ENCODE measurements around the gene EMID1.

Gene EMID1

DNA sequence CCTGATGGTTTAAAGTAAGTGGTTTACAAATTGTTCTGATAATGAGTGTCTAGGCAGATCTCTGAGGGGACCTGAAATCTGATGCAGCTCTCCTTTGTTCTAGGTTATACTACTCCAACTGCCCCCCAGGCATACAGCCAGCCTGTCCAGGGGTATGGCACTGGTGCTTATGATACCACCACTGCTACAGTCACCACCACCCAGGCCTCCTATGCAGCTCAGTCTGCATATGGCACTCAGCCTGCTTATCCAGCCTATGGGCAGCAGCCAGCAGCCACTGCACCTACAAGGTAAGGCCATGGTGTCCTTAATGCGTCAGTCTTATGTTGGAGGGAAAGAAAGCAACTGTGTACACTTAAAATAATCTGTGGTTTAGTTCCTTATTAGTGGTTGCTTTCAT lies 72.2 kb downstream of the EMID1 start:
- Histone ChIP-seq H3K4me3 (IDR thresholded peaks at IDR 0.05; ENCODE audit: insufficient read depth, low read depth, low read length) (no peak overlapping the region), H3K9ac (no peak overlapping the region), H3K4me2 (no peak overlapping the region), H4K20me1 (ENCODE audit: insufficient read depth) (peaks cover 57% of the 10 kb centered on the region), H3K4me1 (ENCODE audit: low read depth, poor library complexity, severe bottlenecking) (peaks cover 48% of the 10 kb centered on the region), H3K27me3 (ENCODE audit: insufficient read depth, low read depth) (no peaks in the 10 kb centered on the region), H3K36me3 (ENCODE audit: insufficient read depth) (peaks cover 36% of the 10 kb centered on the region; the same call in 1 of the 2 replicates), H2AFZ (ENCODE audit: low read depth) (no peak overlapping the region), H3K27ac (peak overlapping the region; percentile 5; the same call in 1 of the 2 replicates), H3K79me2 (ENCODE audit: insufficient read depth, low read depth) (peaks cover 99% of the 10 kb centered on the region)
- TF ChIP-seq, protein P1, sequence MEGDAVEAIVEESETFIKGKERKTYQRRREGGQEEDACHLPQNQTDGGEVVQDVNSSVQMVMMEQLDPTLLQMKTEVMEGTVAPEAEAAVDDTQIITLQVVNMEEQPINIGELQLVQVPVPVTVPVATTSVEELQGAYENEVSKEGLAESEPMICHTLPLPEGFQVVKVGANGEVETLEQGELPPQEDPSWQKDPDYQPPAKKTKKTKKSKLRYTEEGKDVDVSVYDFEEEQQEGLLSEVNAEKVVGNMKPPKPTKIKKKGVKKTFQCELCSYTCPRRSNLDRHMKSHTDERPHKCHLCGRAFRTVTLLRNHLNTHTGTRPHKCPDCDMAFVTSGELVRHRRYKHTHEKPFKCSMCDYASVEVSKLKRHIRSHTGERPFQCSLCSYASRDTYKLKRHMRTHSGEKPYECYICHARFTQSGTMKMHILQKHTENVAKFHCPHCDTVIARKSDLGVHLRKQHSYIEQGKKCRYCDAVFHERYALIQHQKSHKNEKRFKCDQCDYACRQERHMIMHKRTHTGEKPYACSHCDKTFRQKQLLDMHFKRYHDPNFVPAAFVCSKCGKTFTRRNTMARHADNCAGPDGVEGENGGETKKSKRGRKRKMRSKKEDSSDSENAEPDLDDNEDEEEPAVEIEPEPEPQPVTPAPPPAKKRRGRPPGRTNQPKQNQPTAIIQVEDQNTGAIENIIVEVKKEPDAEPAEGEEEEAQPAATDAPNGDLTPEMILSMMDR (conservative IDR thresholded peaks at IDR 0.05; ENCODE audit: low read depth, low read length) = no peak

DNA sequence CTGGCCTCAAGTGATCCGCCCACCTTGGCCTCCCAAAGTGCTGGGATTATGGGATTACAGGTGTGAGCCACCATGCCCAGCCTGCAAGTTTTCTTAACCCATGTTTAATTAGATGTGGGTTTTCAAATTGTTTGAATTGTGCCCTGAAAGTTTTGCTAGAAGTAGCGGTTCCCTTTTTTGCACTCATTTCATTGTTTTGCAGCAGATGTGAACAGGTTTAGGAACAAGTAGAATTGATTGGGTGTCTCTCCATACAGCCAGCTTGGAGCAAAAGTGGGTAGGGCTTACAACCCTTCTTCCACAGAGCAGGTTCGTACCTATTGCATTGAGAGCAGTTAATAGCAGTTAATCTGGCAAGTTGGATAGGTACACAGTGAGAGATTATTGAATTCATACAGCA lies 78.5 kb downstream of the EMID1 start:
- no peak overlapping the region for H3K9ac ChIP-seq
- H3K27me3 ChIP-seq (ENCODE audit: insufficient read depth, low read depth) = no peaks in the 10 kb centered on the region
- peaks cover 24% of the 10 kb centered on the region for H4K20me1 ChIP-seq (ENCODE audit: insufficient read depth)
- H3K4me1 ChIP-seq (ENCODE audit: low read depth, poor library complexity, severe bottlenecking) = peaks cover 12% of the 10 kb centered on the region
- no peak overlapping the region for H3K4me2 ChIP-seq
- peaks cover 97% of the 10 kb centered on the region for H3K79me2 ChIP-seq (ENCODE audit: insufficient read depth, low read depth)
- TF ChIP-seq, protein P1 (conservative IDR thresholded peaks at IDR 0.05; ENCODE audit: low read depth, low read length) = no peak
- no peak overlapping the region for H3K4me3 ChIP-seq (IDR thresholded peaks at IDR 0.05; ENCODE audit: insufficient read depth, low read depth, low read length)
- no peak overlapping the region for H2AFZ ChIP-seq (ENCODE audit: low read depth)
- no peak overlapping the region for H3K27ac ChIP-seq
- peaks cover 20% of the 10 kb centered on the region; the same call in 1 of the 2 replicates for H3K36me3 ChIP-seq (ENCODE audit: insufficient read depth)

DNA sequence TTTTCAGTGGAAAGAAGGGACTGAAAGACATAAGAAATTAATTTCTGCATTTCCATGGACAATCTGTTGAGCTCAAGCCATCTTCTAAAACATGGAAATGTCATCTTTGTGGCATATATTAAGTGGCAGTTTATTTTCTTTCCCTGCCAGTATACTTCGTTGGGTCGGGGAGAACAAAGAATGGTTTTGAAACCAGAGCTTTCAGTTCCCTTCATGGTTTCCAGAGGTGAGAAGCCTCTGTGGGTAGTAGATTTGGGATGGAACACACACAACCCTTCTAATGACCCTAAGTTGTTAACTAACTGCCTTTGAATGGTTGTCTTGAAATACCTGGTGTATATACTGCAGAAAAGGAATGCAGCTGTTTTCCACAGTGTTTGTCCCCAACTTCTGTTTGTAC lies 83.1 kb downstream of the EMID1 start:
- H3K4me3 ChIP-seq (IDR thresholded peaks at IDR 0.05; ENCODE audit: insufficient read depth, low read depth, low read length) = no peak overlapping the region
- no peak overlapping the region for H3K4me2 ChIP-seq
- no peak overlapping the region for H3K27ac ChIP-seq
- no peak overlapping the region for H3K9ac ChIP-seq
- H3K36me3 ChIP-seq (ENCODE audit: insufficient read depth) = peaks cover 17% of the 10 kb centered on the region; the same call in 1 of the 2 replicates
- H3K79me2 ChIP-seq (ENCODE audit: insufficient read depth, low read depth) = peaks cover 74% of the 10 kb centered on the region; the same call in 1 of the 2 replicates
- no peaks in the 10 kb centered on the region for H3K27me3 ChIP-seq (ENCODE audit: insufficient read depth, low read depth)
- peaks cover 12% of the 10 kb centered on the region for H3K4me1 ChIP-seq (ENCODE audit: low read depth, poor library complexity, severe bottlenecking)
- H2AFZ ChIP-seq (ENCODE audit: low read depth) = no peak overlapping the region
- H4K20me1 ChIP-seq (ENCODE audit: insufficient read depth) = peaks cover 20% of the 10 kb centered on the region
- TF ChIP-seq, protein P1 (conservative IDR thresholded peaks at IDR 0.05; ENCODE audit: low read depth, low read length) = no peak

DNA sequence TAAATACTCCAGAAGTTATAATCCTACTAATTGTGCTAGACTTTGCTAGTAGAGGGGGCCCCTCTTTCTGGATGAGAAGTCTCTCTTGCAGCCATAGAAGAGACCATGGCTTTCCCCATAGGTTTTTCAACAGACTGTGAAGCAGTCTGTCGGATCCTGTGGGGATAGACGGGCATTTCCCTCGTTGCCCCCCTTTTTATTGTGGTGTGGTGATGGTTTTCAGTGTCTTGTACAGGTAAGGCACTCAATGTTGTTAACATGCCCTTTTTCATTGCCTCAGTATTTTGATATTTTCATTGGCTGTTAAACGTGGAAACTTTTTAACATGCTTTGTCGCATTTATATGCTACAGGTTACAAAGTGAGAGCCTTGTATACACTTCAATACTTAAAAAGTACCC lies 84.4 kb downstream of the EMID1 start:
- no peak overlapping the region for H3K9ac ChIP-seq
- TF ChIP-seq, protein P1 (conservative IDR thresholded peaks at IDR 0.05; ENCODE audit: low read depth, low read length) = no peak
- H3K79me2 ChIP-seq (ENCODE audit: insufficient read depth, low read depth) = peaks cover 63% of the 10 kb centered on the region; the same call in 1 of the 2 replicates
- H3K4me3 ChIP-seq (IDR thresholded peaks at IDR 0.05; ENCODE audit: insufficient read depth, low read depth, low read length) = no peak overlapping the region
- H3K36me3 ChIP-seq (ENCODE audit: insufficient read depth) = peaks cover 23% of the 10 kb centered on the region; the same call in 1 of the 2 replicates
- H3K4me2 ChIP-seq = no peak overlapping the region
- no peak overlapping the region for H3K27ac ChIP-seq
- H2AFZ ChIP-seq (ENCODE audit: low read depth) = no peak overlapping the region
- H3K4me1 ChIP-seq (ENCODE audit: low read depth, poor library complexity, severe bottlenecking) = peaks cover 12% of the 10 kb centered on the region
- H4K20me1 ChIP-seq (ENCODE audit: insufficient read depth) = peaks cover 20% of the 10 kb centered on the region
- no peaks in the 10 kb centered on the region for H3K27me3 ChIP-seq (ENCODE audit: insufficient read depth, low read depth)
